Chondrocyte (in vitro differentiated cells): Measurements from ENCODE around the gene GMPPB. TPM values are rescaled to one million over a fixed set of nuclear protein-coding genes. Genes with fewer than 3 reads are reported as not detected.

Source experiments
- DNase-seq: peaks from one replicate; pipeline ENCODE4 v3.0.0; 2021; ENCODE audit warnings: mixed read lengths, low spot score
- H3K27ac Mint-ChIP-seq: one replicate; pipeline ENCODE4 v1.8.0; 2021; ENCODE audit warnings: mild to moderate bottlenecking, moderate library complexity, mixed read lengths; ENCODE audit not compliant: unreplicated experiment
- H3K27me3 Mint-ChIP-seq: 2 replicates; pipeline ENCODE4 v1.8.0; 2021; ENCODE audit warnings: low read depth, mixed read lengths
- H3K36me3 Mint-ChIP-seq: 2 replicates; pipeline ENCODE4 v1.8.0; 2021; ENCODE audit warnings: low read depth, mixed read lengths
- H3K4me1 Mint-ChIP-seq: 2 replicates; pipeline ENCODE4 v1.8.0; 2021; ENCODE audit warnings: low read depth, mild to moderate bottlenecking, mixed read lengths
- H3K4me3 Mint-ChIP-seq: one replicate; pipeline ENCODE4 v1.8.0; 2021; ENCODE audit warnings: mild to moderate bottlenecking, moderate library complexity, mixed read lengths; ENCODE audit not compliant: unreplicated experiment
- H3K9me3 Mint-ChIP-seq: 2 replicates; pipeline ENCODE4 v1.8.0; 2021; ENCODE audit warnings: low read depth, mixed read lengths
- CTCF ChIP-seq: fragments of 200-600 bp; sonication (generic); IDR thresholded peaks from 2 replicates; pipeline ENCODE4 v1.5.0; 2021; ENCODE audit warnings: antibody characterized with exemption, mild to moderate bottlenecking, moderate library complexity
- total RNA-seq: library from RNA; stranded (reverse); gene quantifications from 3 replicates; pipeline ENCODE4 v1.2.1, GENCODE V29; 2021

Gene GMPPB
- total RNA-seq, 1 donor from 2014 or later, result 28.4 TPM

- peaks cover 4% of the 10 kb centered on the region for H3K36me3 Mint-ChIP-seq
- H3K27me3 Mint-ChIP-seq, result no peaks in the 10 kb centered on the region
- no peak for DNase-seq
- H3K27ac Mint-ChIP-seq, result no peak overlapping the region
- H3K4me3 Mint-ChIP-seq, result no peak overlapping the region
- no peak for TF ChIP-seq CTCF
- no peaks in the 10 kb centered on the region for H3K4me1 Mint-ChIP-seq
- no peaks in the 10 kb centered on the region for H3K9me3 Mint-ChIP-seq
Measured at GRCh38 chr3:49712631-49713317, 11.0 kb downstream of the GMPPB start.

GRCh38 chr3:49712166-49712565 lies 11.6 kb downstream of the GMPPB start:
- no peak for DNase-seq
- Mint-ChIP-seq H3K4me3 (no peak overlapping the region), H3K27me3 (no peaks in the 10 kb centered on the region), H3K4me1 (no peaks in the 10 kb centered on the region), H3K27ac (no peak overlapping the region), H3K36me3 (peaks cover 6% of the 10 kb centered on the region), H3K9me3 (no peaks in the 10 kb centered on the region)
- TF ChIP-seq CTCF, result no peak

- H3K4me3 Mint-ChIP-seq, result no peak overlapping the region
- H3K27ac Mint-ChIP-seq, result no peak overlapping the region
- peaks cover 7% of the 10 kb centered on the region for H3K36me3 Mint-ChIP-seq
- TF ChIP-seq CTCF, result no peak
- no peaks in the 10 kb centered on the region for H3K9me3 Mint-ChIP-seq
- DNase-seq, result no peak
- no peaks in the 10 kb centered on the region for H3K4me1 Mint-ChIP-seq
- no peaks in the 10 kb centered on the region for H3K27me3 Mint-ChIP-seq
Measured at GRCh38 chr3:49711489-49711888, 12.3 kb downstream of the GMPPB start.

- H3K4me3 Mint-ChIP-seq, result no peak overlapping the region
- no peaks in the 10 kb centered on the region for H3K9me3 Mint-ChIP-seq
- no peaks in the 10 kb centered on the region for H3K27me3 Mint-ChIP-seq
- H3K36me3 Mint-ChIP-seq, result peaks cover 9% of the 10 kb centered on the region
- no peaks in the 10 kb centered on the region for H3K4me1 Mint-ChIP-seq
- TF ChIP-seq CTCF, result no peak
- no peak overlapping the region for H3K27ac Mint-ChIP-seq
- DNase-seq, result no peak
Measured at GRCh38 chr3:49709852-49710251, 13.9 kb downstream of the GMPPB start.

GRCh38 chr3:49707113-49707480 lies 16.7 kb downstream of the GMPPB start:
- H3K4me1 Mint-ChIP-seq, result peaks cover 2% of the 10 kb centered on the region

More at GRCh38 chr3:49707113-49707480, 16.7 kb downstream of the GMPPB start:
- H3K9me3 Mint-ChIP-seq, result no peaks in the 10 kb centered on the region
- H3K4me3 Mint-ChIP-seq, result no peak overlapping the region
- no peaks in the 10 kb centered on the region for H3K27me3 Mint-ChIP-seq
- peaks cover 11% of the 10 kb centered on the region for H3K36me3 Mint-ChIP-seq
- H3K27ac Mint-ChIP-seq, result no peak overlapping the region
- no peak for DNase-seq
- no peak for TF ChIP-seq CTCF
